ENCODE data around the gene CTSE. TPM values are rescaled to one million over a fixed set of nuclear protein-coding genes. Genes with fewer than 3 reads are reported as not detected.
A peak's percentile ranks its signal among the peaks of the same experiment; 100 is the strongest.

CTSE gene
- total RNA-seq, 2 donors from 2014 or later = 0.15 to 0.42 TPM

DNA sequence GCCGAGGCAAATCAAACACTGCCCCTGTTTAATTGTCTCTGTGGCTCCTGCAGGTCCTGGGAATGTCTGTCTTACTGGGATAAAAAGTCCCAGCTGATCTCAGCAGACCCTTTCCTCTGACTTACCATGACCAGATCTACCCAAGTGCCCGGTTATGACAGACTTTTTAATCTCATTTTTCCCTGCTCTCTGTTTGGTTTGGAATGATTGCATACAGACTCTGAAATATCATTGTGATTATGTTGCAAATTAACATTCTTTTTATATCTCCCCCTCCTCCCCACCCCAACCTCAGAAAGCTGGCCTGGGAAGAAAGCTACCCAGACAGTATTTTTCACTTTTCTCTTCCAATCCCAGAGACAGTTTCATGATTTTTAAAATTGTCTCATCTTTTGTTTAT is 36.8 kb downstream of the CTSE start:
- H3K36me3 ChIP-seq (ENCODE audit: control insufficient read depth, insufficient read depth, low read length) = no peaks in the 10 kb centered on the region
- peaks cover 3% of the 10 kb centered on the region for H3K4me1 Mint-ChIP-seq
- H3K27ac Mint-ChIP-seq = peak overlapping the region; percentile 16
- H3K27me3 Mint-ChIP-seq (ENCODE audit: insufficient read depth) = peaks cover 17% of the 10 kb centered on the region
- H3K27me3 ChIP-seq (ENCODE audit: control insufficient read depth, insufficient read depth, low read length, poor library complexity, severe bottlenecking) = no peaks in the 10 kb centered on the region
- no peaks in the 10 kb centered on the region for H3K36me3 Mint-ChIP-seq (ENCODE audit: low read depth)
- H3K4me3 Mint-ChIP-seq = no peak overlapping the region
- H3K9me3 ChIP-seq (ENCODE audit: control insufficient read depth, low read length) = no peaks in the 10 kb centered on the region
- no peak overlapping the region for H3K9ac ChIP-seq (ENCODE audit: extremely low read depth, low read length, poor library complexity, severe bottlenecking)
- no peak for TF ChIP-seq CTCF (conservative IDR thresholded peaks at IDR 0.05)
- 90% methylated on average over 2 of the region's 2 CpGs; no CpG with 5 or more reads in 1 of the 2 experiments for WGBS, 2 experiments (ENCODE audit: insufficient coverage in 1 of 2, insufficient read length in 1 of 2)
- no peaks in the 10 kb centered on the region for H3K4me1 ChIP-seq (ENCODE audit: control insufficient read depth, insufficient read depth, low read length)
- no peak overlapping the region for H3K27ac ChIP-seq (ENCODE audit: low read depth, low read length)
- H3K4me3 ChIP-seq (ENCODE audit: low read length) = no peak overlapping the region
- peaks cover 1% of the 10 kb centered on the region for H3K9me3 Mint-ChIP-seq
- no peak for DNase-seq

DNA sequence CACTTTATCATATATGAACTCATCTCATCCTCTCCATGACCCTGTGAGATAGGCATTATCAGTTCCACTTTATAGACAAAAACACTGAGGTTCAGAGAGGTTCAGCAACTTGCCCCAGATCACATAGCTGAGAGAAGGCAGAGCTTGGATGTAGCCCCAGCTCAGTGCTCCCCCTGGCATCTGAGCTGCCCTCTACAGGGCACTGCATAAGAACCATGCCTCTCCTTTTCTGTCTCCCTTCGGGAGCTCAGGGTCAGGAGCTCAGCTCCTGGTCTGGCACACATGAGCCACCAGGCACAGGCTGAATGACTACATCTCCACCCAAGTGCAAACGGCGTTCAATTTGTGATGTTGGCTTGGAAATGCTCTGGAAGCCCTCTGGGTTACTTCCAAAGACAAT is 37.4 kb downstream of the CTSE start:
- Mint-ChIP-seq H3K4me3 (no peak overlapping the region), H3K27me3 (ENCODE audit: insufficient read depth) (peaks cover 15% of the 10 kb centered on the region), H3K27ac (no peak overlapping the region), H3K36me3 (ENCODE audit: low read depth) (no peaks in the 10 kb centered on the region), H3K4me1 (peaks cover 3% of the 10 kb centered on the region), H3K9me3 (peaks cover 3% of the 10 kb centered on the region)
- DNase-seq = no peak
- H3K4me1 ChIP-seq (ENCODE audit: control insufficient read depth, insufficient read depth, low read length) = no peaks in the 10 kb centered on the region
- 93 to 100% methylated on average over 2 to 3 of the region's 3 CpGs for WGBS, 2 experiments (ENCODE audit: insufficient coverage in 1 of 2, insufficient read length in 1 of 2)
- H3K4me3 ChIP-seq (ENCODE audit: low read length) = no peak overlapping the region
- no peak overlapping the region for H3K27ac ChIP-seq (ENCODE audit: low read depth, low read length)
- H3K36me3 ChIP-seq (ENCODE audit: control insufficient read depth, insufficient read depth, low read length) = no peaks in the 10 kb centered on the region
- TF ChIP-seq CTCF (conservative IDR thresholded peaks at IDR 0.05) = peak; percentile 49
- no peak overlapping the region for H3K9ac ChIP-seq (ENCODE audit: extremely low read depth, low read length, poor library complexity, severe bottlenecking)
- H3K9me3 ChIP-seq (ENCODE audit: control insufficient read depth, low read length) = no peaks in the 10 kb centered on the region
- H3K27me3 ChIP-seq (ENCODE audit: control insufficient read depth, insufficient read depth, low read length, poor library complexity, severe bottlenecking) = no peaks in the 10 kb centered on the region

GRCh38 chr1:205985330-205986005 is 38.2 kb downstream of the CTSE start:
- no peaks in the 10 kb centered on the region for H3K4me1 ChIP-seq (ENCODE audit: control insufficient read depth, insufficient read depth, low read length)
- peaks cover 6% of the 10 kb centered on the region for H3K9me3 Mint-ChIP-seq
- H3K27ac Mint-ChIP-seq = no peak overlapping the region
- no peak for DNase-seq
- H3K9ac ChIP-seq (ENCODE audit: extremely low read depth, low read length, poor library complexity, severe bottlenecking) = no peak overlapping the region
- H3K4me3 ChIP-seq (ENCODE audit: low read length) = no peak overlapping the region
- no peak overlapping the region for H3K27ac ChIP-seq (ENCODE audit: low read depth, low read length)
- no peaks in the 10 kb centered on the region for H3K36me3 Mint-ChIP-seq (ENCODE audit: low read depth)
- no peak overlapping the region for H3K4me3 Mint-ChIP-seq
- no peak for TF ChIP-seq CTCF (conservative IDR thresholded peaks at IDR 0.05)
- no peaks in the 10 kb centered on the region for H3K36me3 ChIP-seq (ENCODE audit: control insufficient read depth, insufficient read depth, low read length)
- no peaks in the 10 kb centered on the region for H3K27me3 ChIP-seq (ENCODE audit: control insufficient read depth, insufficient read depth, low read length, poor library complexity, severe bottlenecking)
- WGBS, 2 experiments (ENCODE audit: insufficient coverage in 1 of 2, insufficient read length in 1 of 2) = 87 to 98% methylated on average over 6 to 7 of the region's 9 CpGs
- H3K4me1 Mint-ChIP-seq = peaks cover 3% of the 10 kb centered on the region
- H3K9me3 ChIP-seq (ENCODE audit: control insufficient read depth, low read length) = no peaks in the 10 kb centered on the region
- peaks cover 10% of the 10 kb centered on the region for H3K27me3 Mint-ChIP-seq (ENCODE audit: insufficient read depth)
